Gastrocnemius medialis (tissue), 4 donors: ENCODE data around the gene SON. TPM values are rescaled to one million over a fixed set of nuclear protein-coding genes. Genes with fewer than 3 reads are reported as not detected.

Experiments used
- ATAC-seq, 2 donors: fragments of 150-250 bp; one replicate each; pipeline ENCODE4 v1.9.1; 2016
- DNase-seq, 2 donors: peaks; one replicate each; pipeline ENCODE4 v3.0.0-alpha.2; 2019
- H3K27ac ChIP-seq, 4 donors: fragments of 200-600 bp; sonication (generic); 1 replicate in 1 of 4; 2 replicates in 3 of 4; pipeline ENCODE4 v1.5.1; 2016 to 2018; ENCODE audit warnings: mild to moderate bottlenecking in 2 of 4, moderate library complexity in 1 of 4
- H3K27me3 ChIP-seq, 3 donors: fragments of 200-600 bp; sonication (generic) in 2 of 3; 1 replicate in 1 of 3; 2 replicates in 2 of 3; pipeline versions ENCODE4 v1.5.1 to v1.6.0; 2016 to 2019; ENCODE audit warnings: mild to moderate bottlenecking in 1 of 3, moderate library complexity in 1 of 3
- H3K36me3 ChIP-seq, 2 donors: fragments of 200-600 bp; sonication (generic) in 1 of 2; one replicate each; pipeline ENCODE4 v1.5.1; 2017 to 2018
- H3K4me1 ChIP-seq, 2 donors: fragments of 200-600 bp; sonication (generic) in 1 of 2; one replicate each; pipeline ENCODE4 v1.5.1; 2016 to 2017; ENCODE audit warnings: mild to moderate bottlenecking in 2 of 2
- H3K4me3 ChIP-seq, 4 donors: fragments of 200-600 bp; sonication (generic) in 3 of 4; 1 replicate in 1 of 4; 2 replicates in 3 of 4; pipeline ENCODE4 v1.5.1; 2016 to 2019; ENCODE audit warnings: mild to moderate bottlenecking in 2 of 4
- H3K9me3 ChIP-seq, 3 donors: fragments of 200-600 bp; sonication (generic) in 2 of 3; 1 replicate in 1 of 3; 2 replicates in 2 of 3; pipeline ENCODE4 v1.5.1; 2016 to 2019
- CTCF ChIP-seq, 5 experiments: fragments of 450-650 bp in 3 of 5; fragments of 200-600 bp in 2 of 5; sonication (generic) in 2 of 5; IDR thresholded peaks in 4 of 5; conservative IDR thresholded peaks in 1 of 5; 1 replicate in 4 of 5; 2 replicates in 1 of 5; pipeline ENCODE4 v1.5.1; 2016 to 2019; ENCODE audit warnings: antibody characterized with exemption in 5 of 5, mild to moderate bottlenecking in 3 of 5, moderate library complexity in 3 of 5
- POLR2A ChIP-seq, 2 donors: fragments of 450-650 bp; IDR thresholded peaks; one replicate each; pipeline ENCODE4 v1.6.1; 2017; ENCODE audit warnings: antibody characterized with exemption in 2 of 2, mild to moderate bottlenecking in 2 of 2, moderate library complexity in 2 of 2
- in situ Hi-C, 4 donors: fragments of 200-750 bp; cut with MboI; loops; one replicate each; pipeline versions ENCODE4 v1.15.0 to v1.8.0; 2017; ENCODE audit warnings: low sequenced_read_pairs in 4 of 4
- intact Hi-C: fragments of 100-400 bp; cut with DNase I; formaldehyde crosslinking; loops from one replicate; pipeline ENCODE4 v1.15.1; 2023; ENCODE audit warnings: low total_unique reads
- total RNA-seq, 4 donors: library from RNA; depleted of rRNA; stranded (reverse); fragments of >200 nt; gene quantifications; one replicate each; pipeline versions ENCODE4 v1.1.0 to v1.2.3, GENCODE V29; 2016

Gene SON
- total RNA-seq, 4 donors from 2014 or later, result 109 to 390 (median 126) TPM

DNA sequence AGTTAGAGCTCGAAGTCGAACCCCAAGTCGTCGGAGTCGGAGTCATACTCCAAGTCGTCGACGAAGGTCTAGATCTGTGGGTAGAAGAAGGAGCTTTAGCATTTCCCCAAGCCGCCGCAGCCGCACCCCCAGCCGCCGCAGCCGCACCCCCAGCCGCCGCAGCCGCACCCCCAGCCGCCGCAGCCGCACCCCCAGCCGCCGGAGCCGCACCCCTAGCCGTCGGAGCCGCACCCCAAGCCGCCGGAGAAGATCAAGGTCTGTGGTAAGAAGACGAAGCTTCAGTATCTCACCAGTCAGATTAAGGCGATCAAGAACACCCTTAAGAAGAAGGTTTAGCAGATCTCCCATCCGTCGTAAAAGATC is 12.1 kb downstream of the SON start:
- peaks cover 11 to 21% of the 10 kb centered on the region in 2 donors for H3K4me1 ChIP-seq
- intact Hi-C loops, result loop anchor here (5.0 kb wide), 1 partner anchor 37 kb away; no protein-coding TSS in a partner anchor

GRCh38 chr21:33557447-33557846 is 14.6 kb downstream of the SON start:
- DNase-seq (no peak), ATAC-seq (no peak)
- intact Hi-C loops (loop anchor here (5.0 kb wide), 1 partner anchor 35 kb away; no protein-coding TSS in a partner anchor), in situ Hi-C loops (no loop called here)
- Histone ChIP-seq H3K4me1 (peaks cover 14 to 24% of the 10 kb centered on the region in 2 donors), H3K27ac (no peak overlapping the region), H3K9me3 (no peaks in the 10 kb centered on the region), H3K27me3 (no peaks in the 10 kb centered on the region), H3K4me3 (no peak overlapping the region), H3K36me3 (peaks cover 0 to 95% of the 10 kb centered on the region in 2 donors)
- no peak for TF ChIP-seq POLR2A (IDR thresholded peaks at IDR 0.05)
- TF ChIP-seq CTCF (IDR thresholded peaks at IDR 0.05 in 4 of 5, conservative IDR thresholded peaks at IDR 0.05 in 1 of 5), result no peak

More for the DNA sequence above, 12.1 kb downstream of the SON start:
- H3K4me3 ChIP-seq, result no peak overlapping the region
- DNase-seq (no peak), ATAC-seq (no peak)
- H3K27me3 ChIP-seq, result no peaks in the 10 kb centered on the region
- H3K36me3 ChIP-seq, result peaks cover 0 to 95% of the 10 kb centered on the region in 2 donors
- no peak overlapping the region for H3K27ac ChIP-seq
- in situ Hi-C loops, result no loop called here
- H3K9me3 ChIP-seq, result no peaks in the 10 kb centered on the region
- no peak for TF ChIP-seq POLR2A (IDR thresholded peaks at IDR 0.05)
- no peak for TF ChIP-seq CTCF (IDR thresholded peaks at IDR 0.05 in 4 of 5, conservative IDR thresholded peaks at IDR 0.05 in 1 of 5)

GRCh38 chr21:33558777-33559421 is 16.1 kb downstream of the SON start:
- DNase-seq, result no peak
- Histone ChIP-seq H3K4me1 (peaks cover 14 to 24% of the 10 kb centered on the region in 2 donors), H3K9me3 (no peaks in the 10 kb centered on the region), H3K4me3 (no peak overlapping the region), H3K27me3 (no peaks in the 10 kb centered on the region), H3K27ac (no peak overlapping the region), H3K36me3 (peaks cover 0 to 92% of the 10 kb centered on the region in 2 donors)
- in situ Hi-C loops, result no loop called here
- no peak for ATAC-seq
- TF ChIP-seq POLR2A (IDR thresholded peaks at IDR 0.05), result no peak
- no peak for TF ChIP-seq CTCF (IDR thresholded peaks at IDR 0.05 in 4 of 5, conservative IDR thresholded peaks at IDR 0.05 in 1 of 5)
- intact Hi-C loops, result loop anchor here (5.0 kb wide), 1 partner anchor 33 kb away; no protein-coding TSS in a partner anchor

GRCh38 chr21:33559813-33560212 is 17.0 kb downstream of the SON start:
- no peak for DNase-seq
- peaks cover 0 to 83% of the 10 kb centered on the region in 2 donors for H3K36me3 ChIP-seq
- TF ChIP-seq POLR2A (IDR thresholded peaks at IDR 0.05), result no peak
- no peak for TF ChIP-seq CTCF (IDR thresholded peaks at IDR 0.05 in 4 of 5, conservative IDR thresholded peaks at IDR 0.05 in 1 of 5)
- in situ Hi-C loops (no loop called here), intact Hi-C loops (loop anchor here (5.0 kb wide), 1 partner anchor 32 kb away; no protein-coding TSS in a partner anchor)
- H3K9me3 ChIP-seq, result no peaks in the 10 kb centered on the region
- peaks cover 14 to 24% of the 10 kb centered on the region in 2 donors for H3K4me1 ChIP-seq
- peak in 1 of 2 donors; percentile 56 for ATAC-seq
- no peak overlapping the region for H3K27ac ChIP-seq
- no peak overlapping the region for H3K4me3 ChIP-seq
- H3K27me3 ChIP-seq, result no peaks in the 10 kb centered on the region
